Karpas-422 (cell line): ENCODE data around the gene CHMP4A. TPM values are rescaled to one million over a fixed set of nuclear protein-coding genes. Genes with fewer than 3 reads are reported as not detected.

ENCODE experiments used
- DNase-seq: peaks from one replicate; pipeline ENCODE4 v3.0.0-alpha.2; 2015
- H2AFZ ChIP-seq: fragments of 200-600 bp; sonication (generic); 2 replicates; pipeline ENCODE4 v1.6.1; 2014; ENCODE audit warnings: antibody characterized with exemption, low read length, mixed read lengths
- H3K27ac ChIP-seq: fragments of 200-600 bp; sonication (generic); 2 replicates; pipeline ENCODE4 v1.5.1; 2014; ENCODE audit warnings: mild to moderate bottlenecking, low read length, moderate library complexity
- H3K27me3 ChIP-seq: fragments of 200-600 bp; sonication (generic); 2 replicates; pipeline ENCODE4 v1.6.1; 2014; ENCODE audit warnings: low read length, mixed read lengths
- H3K36me3 ChIP-seq: fragments of 200-600 bp; sonication (generic); 2 replicates; pipeline ENCODE4 v1.6.1; 2014; ENCODE audit warnings: low read length, mixed read lengths; ENCODE audit not compliant: insufficient read depth
- H3K4me1 ChIP-seq: fragments of 200-600 bp; sonication (generic); 2 replicates; pipeline ENCODE4 v1.6.1; 2014; ENCODE audit warnings: mild to moderate bottlenecking, low read length, mixed read lengths
- H3K4me2 ChIP-seq: fragments of 200-600 bp; sonication (generic); 2 replicates; pipeline ENCODE4 v1.6.1; 2014; ENCODE audit warnings: low read length, low read depth, mild to moderate bottlenecking; ENCODE audit not compliant: poor library complexity, severe bottlenecking
- H3K4me3 ChIP-seq: fragments of 200-600 bp; sonication (generic); 2 replicates; pipeline ENCODE4 v1.5.1; 2014; ENCODE audit warnings: mild to moderate bottlenecking, antibody characterized with exemption, low read length, mixed read lengths
- H3K79me2 ChIP-seq: fragments of 200-600 bp; sonication (generic); 2 replicates; pipeline ENCODE4 v1.6.1; 2014; ENCODE audit warnings: mild to moderate bottlenecking, low read length, mixed read lengths
- H3K9ac ChIP-seq: fragments of 200-600 bp; sonication (generic); 2 replicates; pipeline ENCODE4 v1.6.0; 2014; ENCODE audit warnings: low read length
- H3K9me2 ChIP-seq: fragments of 200-600 bp; sonication (generic), shearing (Covaris generic); replicated peaks from 2 replicates; pipeline ENCODE4 v1.6.0; 2014; ENCODE audit warnings: mild to moderate bottlenecking, low read length, moderate library complexity; ENCODE audit not compliant: insufficient read depth
- H3K9me3 ChIP-seq: fragments of 300-700, 200-600 bp; sonication (generic); 2 replicates; pipeline ENCODE4 v1.6.1; 2014; ENCODE audit warnings: low read length, mixed read lengths
- H4K20me1 ChIP-seq: fragments of 200-600 bp; sonication (generic); 2 replicates; pipeline ENCODE4 v1.6.1; 2014; ENCODE audit warnings: mild to moderate bottlenecking, antibody characterized with exemption, low read length, low read depth; ENCODE audit not compliant: insufficient read depth
- total RNA-seq: library from RNA; depleted of rRNA; stranded (reverse); fragments of >200 nt; shearing (Covaris generic); gene quantifications from 2 replicates; pipeline ENCODE4 v1.2.3, GENCODE V29; 2014; ENCODE audit warnings: low replicate concordance

The CHMP4A gene
- total RNA-seq, 1 experiment from 2014 or later = 36.8 TPM

DNA sequence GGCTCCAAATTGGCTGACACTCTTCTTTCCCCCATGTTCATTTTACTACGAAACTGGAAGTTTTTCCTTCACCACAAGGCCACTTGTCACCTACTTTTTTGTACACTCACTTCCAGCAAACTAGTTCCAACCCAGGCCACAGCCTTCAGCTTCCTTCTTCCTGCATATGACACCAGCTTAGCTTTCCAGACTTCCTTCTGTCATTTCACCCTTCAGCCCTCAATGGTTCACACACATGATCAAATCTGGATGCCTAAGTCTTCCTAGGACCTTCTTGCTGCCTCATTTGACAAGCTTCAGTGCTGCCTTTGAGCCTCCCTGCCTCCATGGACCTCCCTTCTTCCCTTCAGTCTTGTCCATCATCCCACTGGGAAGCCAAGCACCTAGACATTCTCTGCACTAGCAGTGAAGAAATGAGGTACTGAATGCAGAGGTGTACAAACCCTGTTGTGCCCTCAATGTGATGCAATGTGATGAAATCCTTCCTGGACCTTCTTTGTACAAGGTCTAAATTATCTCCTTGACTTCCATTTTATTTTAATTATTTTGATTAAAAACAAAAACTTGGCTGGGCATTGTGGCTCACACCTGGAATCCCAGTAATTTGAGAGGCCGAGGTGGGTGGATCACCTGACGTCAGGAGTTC, 45.7 kb downstream of the CHMP4A start:
- Histone ChIP-seq H4K20me1 (no peaks in the 10 kb centered on the region), H3K9me2 (no peaks in the 10 kb centered on the region), H3K36me3 (peaks cover 34% of the 10 kb centered on the region; the same call in 1 of the 2 replicates), H3K9me3 (no peaks in the 10 kb centered on the region), H3K79me2 (peaks cover 11% of the 10 kb centered on the region), H3K27me3 (no peaks in the 10 kb centered on the region), H3K4me2 (no peak overlapping the region), H2AFZ (no peak overlapping the region), H3K9ac (no peak overlapping the region), H3K27ac (no peak overlapping the region), H3K4me3 (no peak overlapping the region), H3K4me1 (no peaks in the 10 kb centered on the region; the same call in 1 of the 2 replicates)
- DNase-seq = no peak

DNA sequence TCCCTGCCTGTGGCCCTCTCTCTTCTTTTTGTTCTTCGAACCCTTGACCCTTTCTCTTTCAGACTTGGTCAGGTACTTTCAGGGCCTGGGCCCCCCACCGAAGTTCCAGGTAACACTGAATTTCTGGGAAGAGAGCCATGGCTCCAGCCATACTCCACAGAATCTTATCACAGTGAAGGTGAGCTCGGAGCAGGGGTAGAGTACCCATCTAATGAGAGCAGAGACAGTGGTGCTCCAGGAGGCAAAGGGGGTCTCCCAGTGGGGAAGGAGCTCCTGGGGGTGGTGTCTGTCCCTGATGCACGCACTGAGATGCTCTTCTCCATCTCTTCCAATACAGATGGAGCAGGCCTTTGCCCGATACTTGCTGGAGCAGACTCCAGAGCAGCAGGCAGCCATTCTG, 47.5 kb downstream of the CHMP4A start:
- Histone ChIP-seq H3K27me3 (no peaks in the 10 kb centered on the region), H3K9me3 (no peaks in the 10 kb centered on the region), H3K4me2 (no peak overlapping the region), H3K27ac (no peak overlapping the region), H3K9ac (no peak overlapping the region), H4K20me1 (no peaks in the 10 kb centered on the region), H3K4me3 (no peak overlapping the region), H3K79me2 (peaks cover 17% of the 10 kb centered on the region), H3K36me3 (peaks cover 38% of the 10 kb centered on the region; the same call in 1 of the 2 replicates), H3K4me1 (peaks cover 15% of the 10 kb centered on the region), H3K9me2 (no peaks in the 10 kb centered on the region), H2AFZ (no peak overlapping the region)
- no peak for DNase-seq

DNA sequence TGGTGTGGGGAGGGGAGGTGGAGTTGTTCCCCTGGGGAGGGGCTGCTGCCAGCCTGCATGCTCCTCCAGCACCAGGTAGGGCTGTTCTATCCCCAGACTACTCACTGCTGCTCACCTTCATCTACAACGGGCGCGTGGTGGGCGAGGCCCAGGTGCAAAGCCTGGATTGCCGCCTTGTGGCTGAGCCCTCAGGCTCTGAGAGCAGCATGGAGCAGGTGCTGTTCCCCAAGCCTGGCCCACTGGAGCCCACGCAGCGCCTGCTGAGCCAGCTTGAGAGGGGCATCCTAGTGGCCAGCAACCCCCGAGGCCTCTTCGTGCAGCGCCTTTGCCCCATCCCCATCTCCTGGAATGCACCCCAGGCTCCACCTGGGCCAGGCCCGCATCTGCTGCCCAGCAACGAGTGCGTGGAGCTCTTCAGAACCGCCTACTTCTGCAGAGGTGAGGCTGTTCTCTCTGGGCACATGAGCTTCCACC, 48.7 kb downstream of the CHMP4A start:
- H3K36me3 ChIP-seq = peaks cover 44% of the 10 kb centered on the region; the same call in 1 of the 2 replicates
- no peaks in the 10 kb centered on the region for H3K27me3 ChIP-seq
- no peak overlapping the region for H3K4me2 ChIP-seq
- H2AFZ ChIP-seq = no peak overlapping the region
- H3K9me3 ChIP-seq = no peaks in the 10 kb centered on the region
- peaks cover 21% of the 10 kb centered on the region for H3K4me1 ChIP-seq
- no peak overlapping the region for H3K27ac ChIP-seq
- H4K20me1 ChIP-seq = no peaks in the 10 kb centered on the region
- H3K9me2 ChIP-seq = no peaks in the 10 kb centered on the region
- no peak overlapping the region for H3K4me3 ChIP-seq
- no peak overlapping the region for H3K9ac ChIP-seq
- no peak for DNase-seq
- peaks cover 17% of the 10 kb centered on the region for H3K79me2 ChIP-seq

DNA sequence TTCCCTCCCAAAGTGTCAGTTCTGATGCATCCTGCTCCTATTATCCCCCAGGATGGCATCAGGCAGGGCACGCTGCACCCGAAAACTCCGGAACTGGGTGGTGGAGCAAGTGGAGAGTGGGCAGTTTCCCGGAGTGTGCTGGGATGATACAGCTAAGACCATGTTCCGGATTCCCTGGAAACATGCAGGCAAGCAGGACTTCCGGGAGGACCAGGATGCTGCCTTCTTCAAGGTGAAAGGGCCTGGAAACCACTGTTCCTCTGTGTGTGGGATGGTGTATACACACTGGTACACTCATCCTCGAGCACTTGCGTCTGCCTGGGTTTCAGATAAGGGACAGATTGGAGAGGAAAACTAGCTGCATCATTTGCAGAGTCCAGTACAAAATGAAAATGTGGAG, 51.2 kb downstream of the CHMP4A start:
- H4K20me1 ChIP-seq = no peaks in the 10 kb centered on the region
- H3K9me2 ChIP-seq = no peaks in the 10 kb centered on the region
- no peaks in the 10 kb centered on the region for H3K9me3 ChIP-seq
- H3K9ac ChIP-seq = peak overlapping the region; percentile 88
- peak overlapping the region; percentile 76 for H3K4me3 ChIP-seq
- H3K27me3 ChIP-seq = no peaks in the 10 kb centered on the region
- H3K79me2 ChIP-seq = peaks cover 17% of the 10 kb centered on the region
- peaks cover 52% of the 10 kb centered on the region; the same call in 1 of the 2 replicates for H3K36me3 ChIP-seq
- no peak for DNase-seq
- H3K27ac ChIP-seq = peak overlapping the region; percentile 77
- peak overlapping the region; percentile 91 for H3K4me2 ChIP-seq
- H2AFZ ChIP-seq = no peak overlapping the region
- peaks cover 21% of the 10 kb centered on the region for H3K4me1 ChIP-seq

DNA sequence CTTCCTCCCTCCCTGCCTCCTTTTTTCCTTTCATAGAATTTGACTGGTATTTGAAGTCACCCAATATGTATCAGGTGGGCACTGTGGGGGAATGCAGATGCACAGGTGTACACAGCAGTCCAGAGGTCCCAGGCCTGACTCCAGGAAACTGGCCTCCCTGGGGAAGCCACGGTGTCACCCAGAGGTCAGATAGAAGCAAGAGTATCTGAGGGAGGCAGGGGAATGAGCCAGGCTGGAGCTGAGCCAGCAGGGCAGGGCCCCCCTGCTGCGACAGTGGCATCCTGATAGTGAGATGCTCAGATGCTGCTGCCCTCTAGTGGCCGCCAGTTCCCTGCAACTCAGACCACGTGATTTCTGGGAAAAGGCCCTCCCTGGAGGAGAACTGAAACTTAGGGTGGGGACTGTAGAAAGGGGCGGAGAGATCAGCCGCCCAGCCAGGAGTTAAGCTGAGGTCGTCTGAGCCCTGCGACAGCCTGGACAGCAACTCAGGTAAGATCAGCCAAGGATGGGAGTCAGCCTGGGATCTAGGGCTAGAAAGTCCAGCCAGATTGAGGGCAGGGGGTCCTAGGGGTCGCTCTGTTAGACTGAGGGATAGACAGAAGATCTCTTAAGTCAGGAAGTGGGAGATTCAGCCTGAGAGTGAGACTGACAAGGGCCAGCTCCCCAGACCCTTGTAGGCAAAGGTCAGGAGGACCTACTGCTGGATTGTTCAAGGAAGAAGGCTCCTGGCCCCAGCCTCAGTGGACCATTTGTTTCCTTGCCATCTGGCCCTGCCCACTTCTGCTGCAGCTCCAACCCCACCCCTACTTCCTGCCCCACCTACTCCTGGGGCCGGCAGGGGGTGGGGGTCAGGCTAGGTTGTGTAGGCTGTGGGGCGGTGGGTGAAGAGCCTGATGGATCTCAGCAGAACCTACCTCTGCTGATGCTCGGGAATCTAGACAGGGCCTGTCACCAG, 52.2 kb downstream of the CHMP4A start, which contains the start of gene IRF9:
Gene IRF9 (plus strand): TSS at position 416 of the 955 bp plus-strand sequence. CDS start 880 bp downstream, outside the sequence.
- peaks cover 17% of the 10 kb centered on the region for H3K79me2 ChIP-seq
- peak within 1 kb of the TSS; percentile 91 for H3K4me2 ChIP-seq
- peak; percentile 99 for DNase-seq
- peaks cover 56% of the 10 kb centered on the region; the same call in 1 of the 2 replicates for H3K36me3 ChIP-seq
- no peaks in the 10 kb centered on the region for H3K9me3 ChIP-seq
- peak within 1 kb of the TSS; percentile 76 for H3K4me3 ChIP-seq
- peak within 1 kb of the TSS; percentile 88 for H3K9ac ChIP-seq
- no peaks in the 10 kb centered on the region for H3K27me3 ChIP-seq
- H3K27ac ChIP-seq = peak within 1 kb of the TSS; percentile 77
- peaks cover 21% of the 10 kb centered on the region for H3K4me1 ChIP-seq
- no peaks in the 10 kb centered on the region for H4K20me1 ChIP-seq
- H2AFZ ChIP-seq = no peak within 1 kb of the TSS
- no peaks in the 10 kb centered on the region for H3K9me2 ChIP-seq

DNA sequence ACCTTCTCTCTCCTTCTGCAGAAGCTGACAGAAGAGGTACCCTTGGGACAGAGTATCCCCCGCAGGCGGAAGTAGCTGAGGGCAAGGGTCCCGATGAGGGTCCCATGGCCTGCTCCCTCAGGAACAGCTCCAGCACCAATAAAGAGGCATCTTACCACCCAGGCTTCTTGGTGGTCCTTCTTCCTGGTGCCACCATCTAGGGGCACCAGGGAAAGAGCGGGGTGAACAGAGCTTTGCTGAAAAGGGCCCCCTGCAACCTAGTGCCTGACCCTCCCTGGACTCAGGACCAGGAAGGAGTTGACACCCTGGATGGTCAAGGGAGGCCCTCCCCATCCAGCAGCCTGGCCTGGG, 52.8 kb downstream of the CHMP4A start:
- Histone ChIP-seq H3K4me2 (peak overlapping the region; percentile 91), H3K27me3 (no peaks in the 10 kb centered on the region), H3K9ac (no peak overlapping the region), H3K79me2 (peaks cover 17% of the 10 kb centered on the region), H3K36me3 (peaks cover 55% of the 10 kb centered on the region), H3K9me3 (no peaks in the 10 kb centered on the region), H3K9me2 (no peaks in the 10 kb centered on the region), H2AFZ (no peak overlapping the region), H3K27ac (peak overlapping the region; percentile 8; the same call in 1 of the 2 replicates), H3K4me1 (peaks cover 21% of the 10 kb centered on the region), H4K20me1 (no peaks in the 10 kb centered on the region), H3K4me3 (no peak overlapping the region)
- DNase-seq = no peak

DNA sequence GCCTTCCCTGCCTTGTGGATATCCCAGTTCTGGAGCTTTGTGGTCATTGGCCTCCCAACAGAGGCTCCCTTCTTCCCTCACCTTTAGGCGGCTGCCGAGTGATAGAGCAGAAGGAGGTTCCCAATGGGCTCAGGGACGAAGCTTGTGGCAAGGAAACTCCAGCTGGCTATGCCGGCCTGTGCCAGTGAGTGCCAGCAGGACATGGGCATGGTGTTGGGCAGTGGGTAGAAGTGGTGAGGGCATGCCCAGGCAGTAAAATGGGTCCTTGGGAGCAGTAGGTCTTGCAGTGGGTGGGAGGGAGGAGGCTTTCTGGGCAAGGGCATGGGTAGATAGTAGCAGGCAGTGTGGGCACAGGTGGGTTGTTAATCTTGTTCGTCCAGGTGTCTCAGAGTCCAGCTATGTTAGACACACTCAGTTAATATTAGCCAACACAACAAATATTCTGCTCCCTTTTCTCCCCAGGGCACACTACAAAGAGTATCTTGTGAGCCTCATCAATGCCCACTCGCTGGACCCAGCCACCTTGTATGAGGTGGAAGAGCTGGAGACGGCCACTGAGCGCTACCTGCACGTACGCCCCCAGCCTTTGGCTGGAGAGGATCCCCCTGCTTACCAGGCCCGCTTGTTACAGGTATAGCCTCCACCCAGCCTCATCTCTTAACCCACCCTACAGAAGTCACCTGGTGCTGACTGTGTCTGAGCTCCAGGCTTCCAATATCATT, 53.4 kb downstream of the CHMP4A start:
- no peak for DNase-seq
- peaks cover 17% of the 10 kb centered on the region for H3K79me2 ChIP-seq

More for the DNA sequence above, 53.4 kb downstream of the CHMP4A start:
- H3K27ac ChIP-seq = 0 out of 2 replicates have a peak overlapping the region, but pooled peaks have one; percentile 8
- no peaks in the 10 kb centered on the region for H3K9me2 ChIP-seq
- peaks cover 21% of the 10 kb centered on the region for H3K4me1 ChIP-seq
- H3K4me2 ChIP-seq = no peak overlapping the region
- no peaks in the 10 kb centered on the region for H4K20me1 ChIP-seq
- no peak overlapping the region for H3K9ac ChIP-seq
- H3K9me3 ChIP-seq = no peaks in the 10 kb centered on the region
- no peaks in the 10 kb centered on the region for H3K27me3 ChIP-seq
- H2AFZ ChIP-seq = no peak overlapping the region
- H3K36me3 ChIP-seq = peaks cover 55% of the 10 kb centered on the region
- no peak overlapping the region for H3K4me3 ChIP-seq
